H1 (cell line): ENCODE results near the gene CELF2. TPM values are rescaled to one million over a fixed set of nuclear protein-coding genes. Genes with fewer than 3 reads are reported as not detected.

Source experiments
- CTCF ChIA-PET: fragments of 300-600 bp; sonication (Branson Sonifier 250); formaldehyde crosslinking; loops from one replicate; lab custom pipeline; 2021; ENCODE audit not compliant: partially characterized antibody; lab: Charles Lee
- POLR2A ChIA-PET: fragments of 300-600 bp; sonication (Branson Sonifier 250); formaldehyde crosslinking; loops from one replicate; lab custom pipeline; 2021; ENCODE audit warnings: inconsistent platforms; ENCODE audit not compliant: partially characterized antibody; lab: Charles Lee
- DNase-seq, 2 experiments: peaks; one replicate each; pipeline versions ENCODE4 v3.0.0 to v3.0.0-alpha.2; 2010 to 2022; ENCODE audit warnings: low spot score in 2 of 2, low read depth in 1 of 2, mixed read lengths in 1 of 2
- FAIRE-seq: peaks from 2 replicates; lab custom pipeline; 2011; peaks lifted over from hg19 to GRCh38; lab: Jason Lieb, UNC
- H2AFZ ChIP-seq: 2 replicates; pipeline ENCODE4 v1.8.1; 2012; ENCODE audit warnings: low read length, inconsistent platforms
- H2AK5ac ChIP-seq: 2 replicates; pipeline ENCODE4 v1.6.1; 2013; ENCODE audit warnings: low read depth, low read length
- H2BK120ac ChIP-seq: replicated peaks from 2 replicates; pipeline ENCODE3; 2013; ENCODE audit warnings: low read depth, low read length, inconsistent platforms
- H2BK12ac ChIP-seq: 2 replicates; pipeline ENCODE4 v1.6.1; 2013; ENCODE audit warnings: low read depth, low read length
- H2BK15ac ChIP-seq: 2 replicates; pipeline ENCODE4 v1.6.1; 2013; ENCODE audit warnings: low read length
- H2BK20ac ChIP-seq: 2 replicates; pipeline ENCODE4 v1.6.1; 2013; ENCODE audit warnings: low read length
- H2BK5ac ChIP-seq: 2 replicates; pipeline ENCODE4 v1.6.1; 2013; ENCODE audit warnings: low read depth, low read length
- H3K14ac ChIP-seq: 2 replicates; pipeline ENCODE4 v1.6.1; 2013; ENCODE audit warnings: inconsistent platforms; ENCODE audit not compliant: insufficient read length
- H3K18ac ChIP-seq: 2 replicates; pipeline ENCODE4 v1.6.1; 2013; ENCODE audit warnings: low read length; ENCODE audit errors: extremely low read depth
- H3K23ac ChIP-seq: 2 replicates; pipeline ENCODE4 v1.6.1; 2013; ENCODE audit warnings: inconsistent platforms; ENCODE audit not compliant: insufficient read length
- H3K23me2 ChIP-seq: 2 replicates; pipeline ENCODE4 v1.6.1; 2013; ENCODE audit warnings: low read depth, low read length
- H3K27ac ChIP-seq: 2 replicates; pipeline ENCODE4 v1.6.1; 2011; ENCODE audit warnings: low read depth, low read length, inconsistent platforms
- H3K27me3 ChIP-seq, 4 experiments: replicated peaks in 1 of 4; 1 replicate in 1 of 4; 2 replicates in 3 of 4; pipeline versions ENCODE4 v1.6.1 to v1.8.1; 2011 to 2013; ENCODE audit warnings: low read length in 3 of 4, mild to moderate bottlenecking in 3 of 4, inconsistent platforms in 2 of 4, mixed read lengths in 2 of 4, moderate library complexity in 1 of 4; ENCODE audit not compliant: control insufficient read depth in 3 of 4, insufficient read depth in 3 of 4; ENCODE audit errors: extremely low read depth in 1 of 4
- H3K36me3 ChIP-seq, 4 experiments: 2 replicates each; pipeline versions ENCODE4 v1.6.1 to v1.8.1; 2011 to 2013; ENCODE audit warnings: mild to moderate bottlenecking in 4 of 4, low read length in 3 of 4, moderate library complexity in 2 of 4, control low read depth in 1 of 4, inconsistent platforms in 1 of 4; ENCODE audit not compliant: insufficient read depth in 4 of 4, control insufficient read depth in 2 of 4
- H3K4ac ChIP-seq: replicated peaks from 2 replicates; pipeline ENCODE3; 2013; ENCODE audit warnings: low read length, low read depth, mixed read lengths, inconsistent platforms; ENCODE audit not compliant: insufficient read length
- H3K4me1 ChIP-seq, 4 experiments: replicated peaks in 1 of 4; 1 replicate in 1 of 4; 2 replicates in 3 of 4; pipeline versions ENCODE4 v1.6.1 to v1.8.1; 2011 to 2013; ENCODE audit warnings: low read length in 3 of 4, inconsistent platforms in 2 of 4, mixed read lengths in 1 of 4; ENCODE audit not compliant: insufficient read depth in 4 of 4, control insufficient read depth in 3 of 4
- H3K4me2 ChIP-seq, 2 experiments: 2 replicates each; pipeline versions ENCODE4 v1.6.1 to v1.8.1; 2011 to 2013; ENCODE audit warnings: low read depth in 2 of 2, low read length in 2 of 2, control low read depth in 1 of 2, inconsistent platforms in 1 of 2, mild to moderate bottlenecking in 1 of 2; ENCODE audit not compliant: insufficient read depth in 1 of 2
- H3K4me3 ChIP-seq, 4 experiments: fragments of 200-600, 300-600 bp in 1 of 4; sonication (generic), shearing (Covaris generic), sonication (Bioruptor Twin) in 1 of 4; 2 replicates each; pipeline versions ENCODE4 v1.5.1 to v1.8.1; 2011 to 2016; ENCODE audit warnings: low read length in 4 of 4, low read depth in 3 of 4, control low read depth in 2 of 4, inconsistent platforms in 2 of 4, mild to moderate bottlenecking in 2 of 4, mixed read lengths in 1 of 4, moderate library complexity in 1 of 4; ENCODE audit not compliant: insufficient read depth in 2 of 4; ENCODE audit errors: extremely low read depth in 1 of 4
- H3K56ac ChIP-seq: replicated peaks from 2 replicates; pipeline ENCODE3; 2013; ENCODE audit warnings: low read depth, mild to moderate bottlenecking, mixed read lengths, low read length, inconsistent platforms; ENCODE audit not compliant: insufficient read length
- H3K79me1 ChIP-seq: 2 replicates; pipeline ENCODE4 v1.6.1; 2013; ENCODE audit warnings: low read depth, low read length, control low read depth
- H3K79me2 ChIP-seq, 2 experiments: 2 replicates each; pipeline versions ENCODE4 v1.6.1 to v1.8.1; 2012 to 2013; ENCODE audit warnings: low read length in 2 of 2, mild to moderate bottlenecking in 2 of 2, inconsistent platforms in 1 of 2; ENCODE audit not compliant: insufficient read depth in 2 of 2, control insufficient read depth in 1 of 2
- H3K9ac ChIP-seq, 4 experiments: replicated peaks in 1 of 4; 1 replicate in 1 of 4; 2 replicates in 3 of 4; pipeline versions ENCODE4 v1.6.1 to v1.8.1; 2011 to 2013; ENCODE audit warnings: low read depth in 3 of 4, low read length in 3 of 4, control low read depth in 2 of 4, mild to moderate bottlenecking in 2 of 4, moderate library complexity in 2 of 4, inconsistent platforms in 1 of 4; ENCODE audit errors: extremely low read depth in 1 of 4
- H3K9me3 ChIP-seq, 2 experiments: 2 replicates each; pipeline versions ENCODE4 v1.6.1 to v1.8.1; 2012 to 2013; ENCODE audit warnings: mild to moderate bottlenecking in 2 of 2, moderate library complexity in 2 of 2, control low read depth in 1 of 2, inconsistent platforms in 1 of 2, low read depth in 1 of 2, low read length in 1 of 2, mixed read lengths in 1 of 2; ENCODE audit not compliant: insufficient read depth in 2 of 2
- H4K20me1 ChIP-seq, 2 experiments: replicated peaks in 1 of 2; 2 replicates each; pipeline versions ENCODE3 to v1.8.1; 2011 to 2013; ENCODE audit warnings: inconsistent platforms in 2 of 2, low read length in 2 of 2, mild to moderate bottlenecking in 1 of 2; ENCODE audit not compliant: insufficient read depth in 2 of 2, control insufficient read depth in 1 of 2
- H4K5ac ChIP-seq: 2 replicates; pipeline ENCODE4 v1.6.1; 2013; ENCODE audit warnings: low read length, low read depth, mixed read lengths, inconsistent platforms; ENCODE audit not compliant: insufficient read length
- H4K8ac ChIP-seq: 2 replicates; pipeline ENCODE4 v1.8.0; 2013; ENCODE audit warnings: mild to moderate bottlenecking, moderate library complexity, low read length, inconsistent platforms; ENCODE audit not compliant: insufficient read depth; ENCODE audit errors: extremely low read depth
- H4K91ac ChIP-seq: replicated peaks from 2 replicates; pipeline ENCODE3; 2013; ENCODE audit warnings: low read length, mixed read lengths, inconsistent platforms; ENCODE audit not compliant: insufficient read length
- NANOG ChIP-seq: IDR thresholded peaks from 2 replicates; pipeline ENCODE4 v1.6.1; 2011; ENCODE audit warnings: low read length, low read depth, mild to moderate bottlenecking, inconsistent platforms; ENCODE audit not compliant: insufficient read depth, poor library complexity, severe bottlenecking
- WGBS, 2 experiments: shearing (Covaris generic) in 1 of 2; methylation state at CpG; one replicate each; pipeline versions ENCODE4 v1.1.6 to v1.1.7; 2013 to 2015; ENCODE audit warnings: low lambda C conversion rate in 2 of 2, mixed read lengths in 2 of 2, inconsistent platforms in 1 of 2, low coverage in 1 of 2, missing lambda C conversion rate in 1 of 2; ENCODE audit not compliant: insufficient replicate concordance in 2 of 2, insufficient coverage in 1 of 2, insufficient read length in 1 of 2; ENCODE audit errors: extremely low coverage in 1 of 2, missing lambda C conversion rate in 1 of 2; 5-methylcytosine and 5-hydroxymethylcytosine counted together
- polyA plus RNA-seq, 7 experiments: library from polyadenylated mRNA; depleted of rRNA in 3 of 7; stranded (reverse) in 5 of 7; unstranded in 2 of 7; fragments of >200 nt in 5 of 7; fragments of 200-250 nt in 2 of 7; gene quantifications; 1 replicate in 5 of 7; 2 replicates in 1 of 7; 4 replicates in 1 of 7; pipeline versions ENCODE4 v1.2.1 to v1.2.3, GENCODE V29; 2011 to 2013; ENCODE audit warnings: missing spikeins in 2 of 7, mixed read lengths in 2 of 7
- total RNA-seq: library from RNA; stranded (reverse); fragmentation: NEBNext Ultra II Directional; extraction: Animal tissue kit (Norgen Biotek cat#: 25700); gene quantifications from 2 replicates; pipeline ENCODE4 v1.2.1, GENCODE V29; 2021

CELF2 gene
- total and polyA plus RNA-seq, 2 of the 8 experiments (the other 6 are each of a cell fraction or from before 2014, with no cell fraction given): 18.3 to 22.7 TPM

DNA sequence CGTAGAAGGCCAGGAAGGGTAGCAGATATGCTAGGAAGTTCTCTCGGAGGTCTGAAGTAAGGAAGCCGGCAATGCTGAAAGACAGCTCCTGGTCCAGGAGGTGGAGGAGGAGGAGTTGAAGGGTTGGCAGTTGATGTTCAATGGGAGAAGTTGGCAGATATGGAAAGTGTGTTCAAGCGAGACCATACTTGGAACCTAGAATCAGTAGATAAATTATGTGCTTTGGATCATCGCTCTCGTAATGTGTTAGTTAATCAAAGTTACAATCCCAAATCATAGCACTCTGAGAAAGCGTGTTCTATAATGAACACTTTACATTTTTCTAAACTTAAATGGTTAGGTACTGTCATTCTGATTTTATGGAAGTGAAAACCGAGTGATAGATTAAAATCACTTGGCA, 152.9 kb downstream of the CELF2 start:
- Histone ChIP-seq H4K8ac (no peak overlapping the region), H3K18ac (no peak overlapping the region), H3K27ac (no peak overlapping the region), H3K23me2 (peaks cover 3% of the 10 kb centered on the region; the same call in 1 of the 2 replicates), H3K56ac (no peak overlapping the region), H3K79me2 (no peaks in the 10 kb centered on the region), H3K4me2 (no peak overlapping the region), H4K20me1 (no peaks in the 10 kb centered on the region), H4K91ac (no peak overlapping the region), H2BK120ac (no peak overlapping the region), H3K36me3 (no peaks in the 10 kb centered on the region; a peak in 1 of 8 replicates), H3K4me1 (peaks cover 2 to 6% (median 4%) of the 10 kb centered on the region in 4 experiments; a peak in 6 of 7 replicates), H2BK5ac (no peak overlapping the region), H3K9ac (no peak overlapping the region), H2AFZ (no peak overlapping the region), H3K9me3 (no peaks in the 10 kb centered on the region), H3K23ac (no peak overlapping the region), H4K5ac (no peak overlapping the region), H2BK12ac (no peak overlapping the region), H3K79me1 (no peaks in the 10 kb centered on the region; the same call in 1 of the 2 replicates), H2AK5ac (no peak overlapping the region), H3K14ac (no peak overlapping the region), H2BK15ac (no peak overlapping the region), H3K4me3 (no peak overlapping the region), H3K27me3 (peaks cover 0 to 1% (median 0%) of the 10 kb centered on the region in 4 experiments; a peak in 1 of 7 replicates), H2BK20ac (no peak overlapping the region), H3K4ac (no peak overlapping the region)
- POLR2A ChIA-PET: no interaction called here
- WGBS, 2 experiments: 94% methylated on average over 8 of the region's 8 CpGs; no CpG with 5 or more reads in 1 of the 2 experiments
- no peak for DNase-seq
- CTCF ChIA-PET: interaction anchor here (0.6 to 1.2 kb wide), 2 partner anchors 41 to 65 kb away, joined by 3 read pairs; no protein-coding TSS in a partner anchor
- no peak for TF ChIP-seq NANOG
- FAIRE-seq: no peak
